CD4-positive, alpha-beta T cell treated with Interleukin-12 subunit alpha and Interleukin-12 subunit beta, for 1 hour (primary cell): ENCODE data around the gene BRIP1.
"Not testable (repeated sequence)": the region's sequence is repeated elsewhere in the genome, so short reads cannot be mapped to it uniquely, and the experiment has no call there.

ENCODE experiments used
- DNase-seq: peaks from one replicate; pipeline ENCODE4 v3.0.0-alpha.2; 2020

BRIP1 gene

DNA sequence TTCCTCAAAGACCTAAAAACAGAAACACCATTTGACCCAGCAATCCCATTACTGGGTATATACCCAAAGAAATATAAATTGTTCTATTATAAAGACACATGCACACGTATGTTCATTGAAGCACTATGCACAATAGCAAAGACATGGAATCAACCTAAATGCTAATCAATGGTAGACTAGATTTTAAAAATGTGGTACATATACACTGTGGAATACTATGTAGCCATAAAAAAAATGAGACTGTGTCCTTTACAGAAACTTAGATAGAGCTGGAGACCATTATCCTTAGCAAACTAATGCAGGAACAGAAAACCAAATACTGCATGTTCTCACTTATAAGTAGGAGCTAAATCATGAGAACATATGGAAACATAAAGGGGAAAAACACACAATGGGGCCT lies 36.5 kb downstream of the BRIP1 start:
- DNase-seq, result not testable (repeated sequence)

DNA sequence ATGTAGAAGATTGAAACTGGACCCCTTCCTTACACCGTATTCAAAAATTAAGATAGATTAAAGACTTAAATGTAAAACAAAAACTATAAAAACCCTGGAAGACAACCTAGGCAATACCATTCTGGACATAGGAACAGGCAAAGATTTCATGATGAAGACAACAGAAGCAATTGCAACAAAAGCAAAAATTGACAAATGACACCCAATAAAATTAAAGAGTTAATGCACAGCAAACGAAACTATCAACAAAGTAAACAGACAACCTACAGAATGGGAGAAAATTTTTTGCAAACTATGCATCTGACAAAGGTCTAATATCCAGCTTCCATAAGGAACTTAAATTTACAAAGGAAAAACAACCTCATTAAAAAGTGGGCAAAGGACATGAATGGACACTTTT lies 37.1 kb downstream of the BRIP1 start:
- not testable (repeated sequence) for DNase-seq

DNA sequence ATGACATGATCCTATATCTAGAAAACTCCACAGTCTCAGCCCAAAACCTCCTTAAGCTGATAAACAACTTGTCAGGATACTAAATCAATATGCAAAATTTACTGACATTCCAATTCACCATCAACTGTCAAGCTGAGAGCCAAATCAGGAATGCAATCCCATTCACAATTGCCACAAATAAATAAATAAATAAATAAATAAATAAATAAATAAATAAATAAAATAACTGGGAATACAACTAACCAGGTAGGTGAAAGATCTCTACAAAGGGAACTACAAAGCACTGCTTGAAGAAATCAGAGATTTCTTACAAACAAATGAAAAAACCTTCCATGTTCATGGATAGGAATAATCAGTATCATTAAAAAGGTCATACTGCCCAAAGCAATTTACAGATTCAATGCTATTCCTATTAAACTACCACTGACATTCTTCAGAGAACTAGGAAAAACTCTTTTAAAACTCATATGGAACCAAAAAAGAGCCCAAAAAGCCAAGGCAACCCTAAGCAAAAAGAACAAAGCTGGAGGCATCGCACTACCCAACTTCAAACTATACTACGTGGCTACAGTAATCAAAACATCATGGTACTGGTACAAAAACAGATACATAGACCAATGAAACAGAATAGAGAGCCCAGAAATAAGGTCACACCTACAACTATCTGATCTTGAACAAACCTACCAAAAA lies 37.7 kb downstream of the BRIP1 start:
- no peak for DNase-seq

DNA sequence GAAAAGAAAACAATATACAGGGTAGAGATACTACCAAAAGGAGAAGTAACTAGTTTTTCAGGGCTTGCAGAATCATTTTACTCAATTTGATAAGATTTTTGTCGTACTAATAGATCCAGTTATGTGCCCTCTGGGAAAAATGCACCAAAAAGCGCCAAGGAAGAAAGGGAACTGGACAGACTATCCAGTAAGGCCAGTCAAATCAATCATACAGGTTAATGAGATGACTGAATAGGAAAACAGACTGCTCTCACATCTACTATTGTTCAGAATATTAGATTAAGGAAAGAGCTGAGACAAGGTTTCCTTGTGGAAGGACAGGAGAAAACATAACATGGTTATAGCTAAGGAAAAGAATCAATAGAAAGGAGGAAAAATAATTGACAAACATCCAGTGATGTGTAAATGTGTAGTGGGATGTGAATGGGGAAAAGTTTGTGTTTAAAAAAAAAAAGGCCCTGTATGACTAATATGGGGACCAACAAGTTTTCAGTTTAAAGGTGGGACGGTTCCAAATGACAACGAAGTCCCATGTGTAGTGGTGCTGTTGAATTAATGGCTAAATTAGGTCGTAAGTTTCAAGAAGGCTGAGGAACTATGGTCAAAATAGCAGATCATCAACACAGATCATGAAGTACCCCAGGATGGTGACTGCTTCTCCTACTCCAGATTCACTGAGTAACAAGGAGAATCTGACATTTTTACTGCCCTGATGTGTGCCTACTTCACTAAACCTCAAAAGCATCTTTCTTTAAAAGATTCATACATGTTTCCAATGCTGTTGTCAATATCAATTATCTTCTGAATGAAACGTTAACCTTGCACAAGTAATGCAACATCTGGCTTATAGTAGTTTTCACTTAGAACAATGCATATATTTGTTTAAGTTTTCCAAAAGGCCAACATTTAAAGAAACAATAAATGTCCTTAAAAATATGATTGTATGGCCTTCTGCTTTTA lies 40.7 kb downstream of the BRIP1 start:
- no peak for DNase-seq

DNA sequence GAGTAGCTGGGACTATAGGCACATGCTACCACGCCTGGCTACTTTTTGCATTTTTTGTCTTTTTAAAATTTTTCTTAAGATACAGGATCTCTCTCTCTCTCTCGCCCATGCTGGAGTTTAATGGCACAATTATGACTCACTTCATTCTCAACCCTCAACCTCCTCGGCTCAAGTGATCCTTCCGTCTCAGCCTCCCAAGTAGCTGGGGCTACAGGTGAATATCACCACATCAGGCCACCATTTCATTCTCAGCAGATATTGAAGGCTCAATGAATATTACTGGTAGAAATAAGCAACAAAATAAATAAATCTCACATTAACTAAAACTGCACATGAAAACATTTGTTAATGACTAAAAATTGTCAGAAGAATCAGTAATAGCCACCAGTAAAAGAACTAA lies 41.7 kb downstream of the BRIP1 start:
- no peak for DNase-seq

DNA sequence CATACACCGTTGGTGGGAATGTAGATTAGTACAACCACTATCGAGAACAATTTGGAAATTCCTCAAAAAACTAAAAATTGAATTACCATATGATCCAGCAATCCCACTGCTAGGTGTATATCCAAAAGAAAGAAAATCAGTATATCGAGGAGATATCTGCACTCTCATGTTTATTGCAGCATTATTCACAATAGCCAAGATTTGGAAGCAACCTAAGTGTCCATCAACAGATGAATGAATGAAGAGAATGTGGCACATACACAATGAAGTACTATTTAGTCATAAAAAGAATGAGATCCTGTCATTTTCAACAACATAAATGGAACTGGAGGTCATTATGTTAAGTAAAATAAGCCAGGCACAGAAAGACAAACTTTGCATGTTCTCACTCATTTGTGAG lies 44.1 kb downstream of the BRIP1 start:
- DNase-seq, result not testable (repeated sequence)

DNA sequence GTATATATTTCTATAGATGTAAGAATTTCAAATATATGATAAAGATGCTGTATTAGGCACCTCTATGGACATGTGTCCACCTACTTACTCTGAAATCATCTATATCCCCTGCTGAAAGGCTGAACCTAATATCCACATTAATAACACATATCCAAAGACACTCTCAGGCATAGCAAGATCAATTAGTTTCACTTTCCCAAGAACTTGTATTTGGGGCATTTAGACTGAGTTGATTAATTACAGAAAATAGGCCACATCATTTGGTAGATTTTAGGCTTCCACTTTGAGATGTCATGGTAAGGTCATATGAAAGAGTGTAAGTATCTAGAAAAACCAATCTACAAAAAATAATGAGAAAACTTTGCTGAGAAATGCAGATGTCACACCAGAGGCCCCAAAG lies 45.1 kb downstream of the BRIP1 start:
- no peak for DNase-seq

DNA sequence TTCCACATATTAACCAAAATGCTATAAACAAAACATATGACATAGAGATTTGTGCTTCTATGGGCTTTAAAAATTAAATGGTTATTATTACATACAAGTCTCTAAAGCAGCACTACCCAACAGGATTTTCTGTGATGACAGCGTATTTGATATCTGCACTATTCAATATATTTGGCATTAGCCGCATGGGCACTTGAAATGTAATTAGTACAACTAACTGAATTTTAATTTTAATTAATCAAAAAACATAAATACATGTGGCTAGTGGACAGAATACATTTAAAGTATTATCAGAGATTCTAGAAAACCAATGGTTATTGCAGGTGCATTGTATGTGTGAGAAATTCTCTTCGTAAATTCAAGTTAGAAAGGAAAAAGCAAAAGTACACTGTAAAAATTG lies 45.9 kb downstream of the BRIP1 start:
- no peak for DNase-seq

DNA sequence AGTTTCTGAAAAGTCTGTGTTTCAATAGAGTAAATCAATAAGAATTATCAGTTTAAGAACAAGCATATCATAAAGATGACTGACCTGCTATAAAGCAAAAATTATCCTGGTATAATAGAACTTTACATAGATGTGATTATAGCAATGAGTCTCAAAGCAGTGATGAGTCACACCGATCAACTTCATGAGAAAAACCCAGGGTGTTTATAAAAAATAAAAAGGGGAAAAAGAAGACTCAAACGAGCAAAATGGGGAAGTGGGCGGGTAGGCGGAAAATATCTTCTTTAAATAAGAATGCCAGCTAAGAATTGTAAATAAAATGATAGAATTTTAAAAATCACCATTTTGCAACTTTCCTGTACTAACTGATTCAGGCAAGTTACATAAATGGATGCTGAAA lies 46.8 kb downstream of the BRIP1 start:
- no peak for DNase-seq

DNA sequence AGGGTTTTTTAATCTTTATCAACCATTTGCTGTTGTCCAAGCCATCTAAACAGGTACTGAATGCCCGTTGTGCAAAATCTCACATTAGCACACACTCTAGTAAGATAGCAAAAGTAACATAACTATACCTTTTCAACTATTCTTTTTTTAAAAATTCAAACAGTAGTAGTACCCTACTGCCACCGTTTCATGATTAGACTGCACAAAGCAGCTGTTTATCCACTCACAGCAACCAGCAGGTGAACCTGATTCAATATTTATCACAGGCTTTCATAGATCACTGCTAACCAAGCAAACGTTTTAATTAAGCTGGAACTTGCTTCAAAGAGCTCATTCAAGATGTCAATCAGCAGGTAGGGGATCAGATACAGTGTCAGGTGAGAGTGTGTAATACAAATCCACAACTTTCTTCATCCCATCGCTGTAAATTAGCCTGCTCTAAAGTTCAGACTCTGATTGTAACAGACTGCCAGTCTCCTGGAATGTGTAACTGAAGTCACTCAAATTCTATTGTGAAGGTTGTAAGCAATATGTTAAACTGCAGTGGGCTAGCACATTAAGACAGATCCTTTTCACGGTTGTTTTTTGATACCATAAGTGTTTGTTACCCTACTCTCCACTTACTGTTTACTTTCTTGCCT lies 47.3 kb downstream of the BRIP1 start:
- DNase-seq, result no peak

DNA sequence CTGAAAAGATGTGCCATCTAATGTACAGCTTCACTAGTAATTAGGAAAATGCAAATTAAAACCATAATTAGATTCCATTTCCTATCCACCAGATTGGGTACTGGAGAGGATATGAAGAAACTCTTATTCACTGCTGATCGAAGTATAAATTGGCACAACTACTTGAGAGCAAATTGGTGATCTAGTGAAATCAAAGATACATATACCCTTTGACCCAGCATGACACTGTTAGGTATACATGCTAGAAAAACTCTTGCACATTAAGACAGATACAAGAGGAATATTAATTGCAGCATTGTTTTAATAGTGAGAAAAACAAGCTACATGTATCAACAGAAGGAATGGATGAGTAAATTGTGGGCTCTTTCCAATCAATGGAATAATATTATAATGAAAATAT lies 48.8 kb downstream of the BRIP1 start:
- DNase-seq, result no peak

DNA sequence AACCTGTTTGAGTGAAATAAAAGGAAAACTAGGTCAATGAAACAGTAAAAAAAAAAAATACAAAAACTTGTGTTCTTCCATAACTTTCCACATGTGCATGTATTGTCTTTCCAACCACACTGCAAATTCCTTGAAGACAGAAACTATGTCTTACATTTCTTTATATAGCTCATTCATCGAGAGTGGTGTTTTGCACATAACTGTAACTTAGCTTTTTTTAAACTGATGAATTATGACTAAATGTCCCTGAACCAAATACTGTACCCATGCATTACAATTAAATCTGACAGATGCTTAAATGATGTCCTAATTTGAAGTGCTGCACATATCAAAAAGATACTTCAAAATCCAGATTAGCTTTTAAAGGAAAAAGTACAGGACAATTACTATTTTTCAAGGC lies 50.1 kb downstream of the BRIP1 start:
- no peak for DNase-seq

DNA sequence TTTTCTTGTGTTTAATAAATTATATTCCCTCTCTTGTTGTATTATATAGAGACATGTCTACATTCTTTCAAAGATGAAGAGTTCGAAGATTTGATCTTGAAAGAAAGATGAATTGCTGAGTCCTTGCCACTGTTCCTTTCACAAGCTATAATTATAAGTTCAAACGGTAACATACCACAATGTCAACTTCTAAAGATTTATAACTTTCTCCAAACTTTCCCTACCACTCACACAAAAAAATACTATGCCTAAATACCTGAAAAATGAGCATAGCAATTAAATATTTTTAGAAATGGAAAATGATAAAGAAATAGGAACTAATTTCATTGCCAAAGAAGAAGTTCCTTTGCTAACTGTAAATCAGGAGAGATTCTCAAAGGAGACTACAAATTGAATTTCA lies 50.6 kb downstream of the BRIP1 start:
- no peak for DNase-seq

DNA sequence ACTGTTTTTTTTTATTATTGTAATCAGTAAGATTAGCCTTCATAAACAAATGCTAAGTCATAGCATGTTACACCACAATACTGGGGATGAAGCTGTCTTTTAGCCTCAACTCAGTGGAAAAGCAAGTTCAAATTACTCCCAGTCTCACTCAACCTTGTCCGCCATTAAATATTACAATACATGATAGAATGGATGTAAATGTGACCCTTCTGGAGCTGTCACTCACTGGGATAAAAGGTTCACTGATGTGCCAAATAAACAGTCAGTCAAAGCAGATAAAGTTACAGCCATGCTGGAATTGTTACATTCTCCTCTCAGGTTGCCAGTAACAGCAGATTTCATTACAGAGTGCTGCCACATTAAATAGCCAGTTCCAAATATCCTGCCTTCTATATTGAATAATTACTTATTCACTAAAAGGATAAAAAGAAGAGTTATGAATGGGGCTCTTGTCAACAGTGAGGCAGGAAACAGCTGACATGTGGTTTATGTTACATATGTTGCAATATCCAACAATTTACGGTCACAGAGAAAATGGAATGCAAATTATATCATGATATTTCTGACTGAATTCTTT lies 53.4 kb downstream of the BRIP1 start:
- no peak for DNase-seq

DNA sequence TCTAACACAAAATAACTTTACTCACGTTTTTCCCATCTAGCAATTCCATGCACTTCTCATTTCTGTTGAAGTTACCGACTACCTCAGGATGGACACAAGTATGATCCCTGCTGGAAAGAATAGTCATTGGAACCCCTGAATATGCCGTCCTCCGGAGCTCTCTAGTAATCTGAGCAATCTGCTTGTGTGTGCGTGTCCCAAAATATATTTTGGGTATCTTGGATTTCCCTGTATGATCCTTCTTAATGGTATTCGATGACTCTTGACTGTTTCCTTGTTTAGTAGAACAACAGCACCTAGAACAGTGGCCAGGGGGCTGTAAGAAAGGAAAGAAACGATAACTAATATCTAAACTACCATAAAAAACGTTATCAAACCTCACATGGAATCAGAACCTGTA lies 54.9 kb downstream of the BRIP1 start:
- no peak for DNase-seq

DNA sequence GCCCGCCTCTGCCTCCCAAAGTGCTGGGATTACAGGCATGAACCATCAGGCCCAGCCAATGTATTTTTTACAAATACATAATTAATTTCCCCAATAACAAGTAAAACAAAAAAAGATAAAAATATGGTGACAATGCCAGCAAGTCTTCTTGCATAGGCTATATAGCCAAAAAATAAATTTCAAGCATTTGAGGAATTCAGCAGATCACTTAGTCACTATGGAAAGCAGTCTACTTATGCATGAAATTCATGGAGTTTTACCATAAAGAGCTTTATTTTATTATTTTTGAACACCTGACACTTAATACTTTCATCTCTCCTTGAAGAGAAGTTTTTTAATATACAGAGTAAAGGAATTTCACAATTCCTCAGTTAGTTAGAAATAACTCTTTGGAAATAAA lies 56.4 kb downstream of the BRIP1 start:
- DNase-seq, result no peak

DNA sequence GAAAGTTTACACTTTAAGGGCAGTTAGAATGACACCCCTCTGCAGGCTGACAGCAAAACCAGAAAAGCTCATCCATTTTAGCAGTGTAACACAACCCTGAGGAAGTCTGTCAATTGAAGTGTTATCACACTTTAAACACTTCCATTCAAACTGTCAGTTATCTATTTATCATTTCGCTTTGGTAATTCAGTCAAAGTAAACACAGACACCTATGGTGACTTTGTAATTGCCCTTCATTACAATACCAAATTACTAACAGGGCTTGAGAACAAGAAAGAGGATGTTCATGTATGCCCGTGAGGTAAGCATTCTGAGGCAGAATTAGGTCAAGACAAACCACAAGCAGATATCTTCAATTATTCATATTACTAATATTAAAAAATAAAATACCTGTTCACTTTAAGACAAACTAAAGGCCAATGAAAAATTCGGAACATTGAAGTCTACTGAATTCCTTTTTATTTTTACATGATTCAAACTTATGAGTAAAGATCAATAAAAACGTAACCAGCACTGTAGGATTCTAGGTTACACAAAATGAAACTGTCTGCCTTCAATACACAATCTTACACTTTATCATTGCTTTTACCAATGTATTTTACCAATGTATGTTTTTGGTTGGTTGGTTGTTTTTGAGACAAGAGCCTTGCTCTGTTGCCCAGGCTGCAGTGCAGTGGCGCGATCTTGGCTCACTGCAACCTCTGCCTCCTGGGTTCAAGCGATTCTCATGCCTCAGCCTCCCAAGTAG lies 57.1 kb downstream of the BRIP1 start:
- peak; percentile 13 for DNase-seq

DNA sequence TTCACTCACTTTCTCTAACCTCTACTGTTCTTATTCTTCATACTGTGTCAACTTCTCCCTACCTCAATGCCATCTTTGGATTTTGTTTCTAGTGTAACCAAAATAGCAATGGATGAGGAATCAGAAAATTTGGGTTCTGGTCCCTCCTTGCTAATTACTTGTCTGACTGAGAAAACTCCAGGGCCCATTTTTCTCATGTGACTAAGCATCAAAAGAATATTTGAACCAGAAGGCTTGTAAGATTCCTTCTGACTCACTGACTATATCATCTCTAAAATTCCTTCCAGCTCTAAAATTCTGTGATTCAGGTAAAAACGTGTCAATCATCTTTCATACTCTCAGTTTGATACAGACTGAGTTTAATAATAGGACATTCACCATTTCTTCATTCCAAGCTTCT lies 57.9 kb downstream of the BRIP1 start:
- DNase-seq, result no peak

DNA sequence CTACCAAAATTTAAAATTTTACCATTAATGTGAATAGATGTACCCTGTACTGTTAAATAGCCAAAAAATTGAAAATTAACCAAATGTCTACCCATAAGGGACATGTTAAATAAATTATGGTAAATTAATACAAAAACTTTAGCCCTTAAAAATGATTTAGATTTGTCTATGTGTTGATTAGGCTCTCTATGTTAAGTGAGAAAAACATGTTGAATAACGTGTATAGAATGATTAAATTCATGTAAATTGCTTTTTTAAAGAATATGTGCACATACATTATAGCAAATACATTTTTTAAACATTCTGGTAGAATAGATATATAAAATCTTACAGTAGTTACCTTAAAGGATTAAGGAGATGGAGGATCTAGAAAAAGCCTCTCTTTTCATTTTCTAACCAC lies 59.5 kb downstream of the BRIP1 start:
- no peak for DNase-seq

DNA sequence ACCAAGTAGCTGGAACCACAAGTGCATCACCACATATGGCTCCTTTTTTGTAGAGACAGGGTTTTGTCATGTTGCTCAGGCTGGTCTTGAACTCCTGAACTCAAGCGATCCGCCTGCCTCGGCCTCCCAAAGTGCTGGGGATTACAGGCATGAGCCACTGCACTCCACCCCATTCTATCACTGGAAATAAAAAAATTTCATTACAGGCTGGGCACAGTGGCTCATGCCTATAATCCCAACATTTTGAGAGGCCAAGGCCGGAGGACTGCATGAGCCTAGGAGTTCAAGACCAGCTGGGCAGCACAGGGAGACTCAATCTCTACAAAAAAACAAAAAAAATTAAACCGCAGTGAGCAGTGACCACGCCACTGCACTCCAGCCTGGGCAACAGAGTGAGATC lies 60.1 kb downstream of the BRIP1 start:
- no peak for DNase-seq

DNA sequence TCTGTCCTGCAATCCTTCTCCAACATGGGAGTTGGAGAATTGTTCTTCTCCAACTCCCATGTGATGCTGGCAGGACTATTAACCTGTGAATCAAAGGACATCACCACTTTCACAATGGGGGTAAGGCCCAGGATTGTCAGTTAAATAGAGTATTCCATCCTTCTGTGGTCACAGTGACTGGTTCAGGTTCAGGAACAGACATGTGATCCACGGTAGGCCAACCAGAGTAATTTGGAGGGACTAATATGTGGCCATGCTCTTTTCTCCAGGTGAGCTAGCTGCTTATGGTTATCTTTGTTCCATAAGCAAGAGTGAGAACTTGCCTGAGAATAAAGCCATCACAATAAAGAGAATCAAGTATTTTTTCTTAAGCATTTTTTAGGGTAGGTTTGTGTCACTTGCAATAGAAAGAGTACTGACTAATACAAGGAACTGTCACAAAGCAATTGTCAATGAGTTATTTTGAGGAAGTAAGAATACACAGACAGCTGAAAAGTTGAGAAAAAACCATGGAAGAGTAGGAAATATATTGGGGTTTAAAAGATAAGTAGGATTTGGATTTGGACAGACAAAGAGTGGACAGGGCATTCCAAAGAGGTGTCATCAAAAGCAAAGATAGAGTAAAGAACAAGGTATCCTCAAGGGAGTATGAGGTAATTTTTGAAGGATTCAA lies 63.4 kb downstream of the BRIP1 start:
- DNase-seq, result no peak

DNA sequence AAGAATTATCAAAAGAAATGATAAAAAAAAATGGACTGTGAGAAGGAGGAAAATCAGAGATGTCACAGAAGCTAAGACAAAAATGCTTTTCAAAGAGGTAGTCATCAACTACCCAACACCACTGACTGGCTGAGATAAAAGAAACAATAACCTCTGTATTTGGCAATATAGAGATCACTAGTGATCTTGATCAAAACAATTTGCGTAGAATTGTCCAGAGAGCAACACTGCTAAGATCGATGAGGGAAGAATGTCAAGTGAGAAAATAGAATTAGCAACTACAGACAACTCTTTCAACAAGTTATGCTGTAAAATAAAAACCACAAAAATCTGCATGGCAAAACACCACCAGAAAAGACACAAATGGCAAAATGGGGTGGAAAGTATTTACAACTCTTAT lies 66.0 kb downstream of the BRIP1 start:
- DNase-seq, result no peak
